ENCODE measurements around the gene KLHL9. TPM values are rescaled to one million over a fixed set of nuclear protein-coding genes. Genes with fewer than 3 reads are reported as not detected.

Gene KLHL9
- total RNA-seq, 1 donor from 2014 or later, result 13.1 TPM

- no peak for TF ChIP-seq CTCF (conservative IDR thresholded peaks at IDR 0.05; ENCODE audit: low read depth, low read length)
- no peak overlapping the region for H3K4me3 ChIP-seq (ENCODE audit: low read depth, low read length)
- DNase-seq (ENCODE audit: low read depth), result no peak
These were observed 40.2 kb downstream of the KLHL9 start for GRCh38 chr9:21294904-21295538.

GRCh38 chr9:21294364-21294774, 40.8 kb downstream of the KLHL9 start:
- DNase-seq (ENCODE audit: low read depth), result peak; percentile 89

GRCh38 chr9:21289848-21290247, 45.4 kb downstream of the KLHL9 start:
- H3K4me3 ChIP-seq (ENCODE audit: low read depth, low read length), result no peak overlapping the region
- TF ChIP-seq CTCF (conservative IDR thresholded peaks at IDR 0.05; ENCODE audit: low read depth, low read length), result no peak
- no peak for DNase-seq (ENCODE audit: low read depth)

More at GRCh38 chr9:21294364-21294774, 40.8 kb downstream of the KLHL9 start:
- H3K4me3 ChIP-seq (ENCODE audit: low read depth, low read length), result no peak overlapping the region
- TF ChIP-seq CTCF (conservative IDR thresholded peaks at IDR 0.05; ENCODE audit: low read depth, low read length), result no peak

GRCh38 chr9:21287280-21287679, 47.9 kb downstream of the KLHL9 start:
- TF ChIP-seq CTCF (conservative IDR thresholded peaks at IDR 0.05; ENCODE audit: low read depth, low read length), result no peak
- DNase-seq (ENCODE audit: low read depth), result no peak
- no peak overlapping the region for H3K4me3 ChIP-seq (ENCODE audit: low read depth, low read length)

GRCh38 chr9:21286659-21287058, 48.5 kb downstream of the KLHL9 start:
- TF ChIP-seq CTCF (conservative IDR thresholded peaks at IDR 0.05; ENCODE audit: low read depth, low read length), result no peak
- H3K4me3 ChIP-seq (ENCODE audit: low read depth, low read length), result no peak overlapping the region
- DNase-seq (ENCODE audit: low read depth), result no peak

GRCh38 chr9:21286099-21286498, 49.1 kb downstream of the KLHL9 start:
- no peak overlapping the region for H3K4me3 ChIP-seq (ENCODE audit: low read depth, low read length)
- TF ChIP-seq CTCF (conservative IDR thresholded peaks at IDR 0.05; ENCODE audit: low read depth, low read length), result no peak
- no peak for DNase-seq (ENCODE audit: low read depth)

GRCh38 chr9:21281275-21281674, 53.9 kb downstream of the KLHL9 start:
- TF ChIP-seq CTCF (conservative IDR thresholded peaks at IDR 0.05; ENCODE audit: low read depth, low read length), result no peak
- H3K4me3 ChIP-seq (ENCODE audit: low read depth, low read length), result no peak overlapping the region
- no peak for DNase-seq (ENCODE audit: low read depth)

Data from epithelial cell of proximal tubule (primary cell).